Liver (tissue), 9 donors: Measurements from ENCODE around the gene GTF2F2. TPM values are rescaled to one million over a fixed set of nuclear protein-coding genes. Genes with fewer than 3 reads are reported as not detected.

Experiments used
- DNase-seq: peaks from one replicate; pipeline ENCODE4 v3.0.0-alpha.2; 2017; ENCODE audit warnings: low spot score
- H3K27ac ChIP-seq, 2 donors: one replicate each; pipeline ENCODE4 v1.7.0; 2013; ENCODE audit warnings: inconsistent platforms in 2 of 2, low read length in 2 of 2, control low read depth in 1 of 2, low read depth in 1 of 2, mild to moderate bottlenecking in 1 of 2
- H3K27me3 ChIP-seq, 4 donors: one replicate each; pipeline versions ENCODE4 v1.6.1 to v1.7.0; 2013; ENCODE audit warnings: low read length in 3 of 4, inconsistent platforms in 1 of 4, mild to moderate bottlenecking in 1 of 4, moderate library complexity in 1 of 4; ENCODE audit not compliant: control insufficient read depth in 4 of 4, insufficient read depth in 4 of 4
- H3K36me3 ChIP-seq, 4 donors: one replicate each; pipeline versions ENCODE4 v1.6.1 to v1.7.0; 2013; ENCODE audit warnings: low read length in 3 of 4, mild to moderate bottlenecking in 3 of 4, low read depth in 1 of 4, moderate library complexity in 1 of 4; ENCODE audit not compliant: control insufficient read depth in 4 of 4, insufficient read depth in 3 of 4
- H3K4me1 ChIP-seq, 4 donors: one replicate each; pipeline versions ENCODE4 v1.6.1 to v1.7.0; 2013; ENCODE audit warnings: low read length in 3 of 4, mild to moderate bottlenecking in 3 of 4, moderate library complexity in 1 of 4; ENCODE audit not compliant: control insufficient read depth in 4 of 4, insufficient read depth in 4 of 4
- H3K4me3 ChIP-seq, 3 donors: one replicate each; pipeline versions ENCODE4 v1.6.1 to v1.7.0; 2013; ENCODE audit warnings: low read length in 3 of 3, control low read depth in 1 of 3, low read depth in 1 of 3, mild to moderate bottlenecking in 1 of 3
- H3K9ac ChIP-seq, 2 donors: one replicate each; pipeline ENCODE4 v1.7.0; 2013; ENCODE audit warnings: low read length in 2 of 2, mild to moderate bottlenecking in 2 of 2, moderate library complexity in 2 of 2, control low read depth in 1 of 2, low read depth in 1 of 2
- H3K9me3 ChIP-seq, 4 donors: one replicate each; pipeline versions ENCODE4 v1.6.1 to v1.7.0; 2013; ENCODE audit warnings: low read length in 3 of 4; ENCODE audit not compliant: control insufficient read depth in 4 of 4
- ATF3 ChIP-seq: IDR thresholded peaks from 2 replicates; pipeline ENCODE4 v1.6.1; 2016; ENCODE audit warnings: antibody characterized with exemption
- CTCF ChIP-seq: fragments of 150-350 bp; IDR thresholded peaks from 2 replicates; pipeline ENCODE4 v1.5.1; 2017; ENCODE audit warnings: improper control_type of control experiment, low read depth, low read length; ENCODE audit not compliant: missing input control
- EGR1 ChIP-seq, 2 donors: IDR thresholded peaks; 2 replicates each; pipeline ENCODE4 v1.6.1; 2016 to 2018; ENCODE audit warnings: antibody characterized with exemption in 2 of 2, low read depth in 2 of 2
- FOXA1 ChIP-seq: IDR thresholded peaks from 2 replicates; pipeline ENCODE4 v1.6.1; 2016; ENCODE audit warnings: antibody characterized with exemption
- FOXA2 ChIP-seq: IDR thresholded peaks from 2 replicates; pipeline ENCODE4 v1.6.1; 2016; ENCODE audit warnings: antibody characterized with exemption
- GABPA ChIP-seq, 2 donors: IDR thresholded peaks in 1 of 2; conservative IDR thresholded peaks in 1 of 2; 2 replicates each; pipeline ENCODE4 v1.6.1; 2016; ENCODE audit warnings: antibody characterized with exemption in 2 of 2, mild to moderate bottlenecking in 1 of 2, moderate library complexity in 1 of 2
- HNF4A ChIP-seq, 2 donors: conservative IDR thresholded peaks; 2 replicates each; pipeline ENCODE4 v1.6.1; 2016; ENCODE audit warnings: antibody characterized with exemption in 2 of 2, mild to moderate bottlenecking in 2 of 2
- HNF4G ChIP-seq: IDR thresholded peaks from 2 replicates; pipeline ENCODE4 v1.6.1; 2016; ENCODE audit warnings: antibody characterized with exemption
- JUND ChIP-seq, 2 donors: IDR thresholded peaks; 2 replicates each; pipeline ENCODE4 v1.6.1; 2016; ENCODE audit warnings: antibody characterized with exemption in 2 of 2
- MAX ChIP-seq: IDR thresholded peaks from 2 replicates; pipeline ENCODE4 v1.6.1; 2016; ENCODE audit warnings: antibody characterized with exemption
- NR2F2 ChIP-seq: IDR thresholded peaks from 2 replicates; pipeline ENCODE4 v1.6.1; 2016; ENCODE audit warnings: antibody characterized with exemption
- RAD21 ChIP-seq, 2 donors: IDR thresholded peaks; 2 replicates each; pipeline ENCODE4 v1.6.1; 2016; ENCODE audit warnings: antibody characterized with exemption in 2 of 2, mild to moderate bottlenecking in 2 of 2
- REST ChIP-seq: IDR thresholded peaks from 2 replicates; pipeline ENCODE4 v1.6.1; 2016; ENCODE audit warnings: antibody characterized with exemption, mild to moderate bottlenecking
- RXRA ChIP-seq, 2 donors: IDR thresholded peaks; 2 replicates each; pipeline ENCODE4 v1.6.1; 2017 to 2018; ENCODE audit warnings: antibody characterized with exemption in 2 of 2, mild to moderate bottlenecking in 1 of 2
- SP1 ChIP-seq: IDR thresholded peaks from 2 replicates; pipeline ENCODE4 v1.6.1; 2018; ENCODE audit warnings: antibody characterized with exemption, mild to moderate bottlenecking
- TAF1 ChIP-seq: conservative IDR thresholded peaks from 2 replicates; pipeline ENCODE4 v1.6.1; 2016; ENCODE audit warnings: antibody characterized with exemption, mild to moderate bottlenecking
- YY1 ChIP-seq: IDR thresholded peaks from 2 replicates; pipeline ENCODE4 v1.6.1; 2016; ENCODE audit warnings: antibody characterized with exemption, mild to moderate bottlenecking
- ZBTB33 ChIP-seq: IDR thresholded peaks from 2 replicates; pipeline ENCODE4 v1.6.1; 2016; ENCODE audit warnings: antibody characterized with exemption
- WGBS: extraction: QIAGEN DNeasy Blood & Tissue Kit; methylation state at CpG from one replicate; pipeline ENCODE4 v1.1.7; 2013; 5-methylcytosine and 5-hydroxymethylcytosine counted together
- polyA plus RNA-seq, 2 donors: library from polyadenylated mRNA; stranded (reverse) in 1 of 2; unstranded in 1 of 2; fragments of 200-250 nt in 1 of 2; fragments of >200 nt in 1 of 2; fragmentation: Nextera tagmentation in 1 of 2; extraction: Ambion mirVana in 1 of 2; gene quantifications; one replicate each; pipeline versions ENCODE4 v1.2.1 to v1.2.3, GENCODE V29; 2013 to 2015
- total RNA-seq, 2 donors: library from RNA; depleted of rRNA; stranded (reverse); fragments of >200 nt; gene quantifications; one replicate each; pipeline ENCODE4 v1.2.3, GENCODE V29; 2014
- donor health status: healthy.
- donor health status: healthy.
- donor health status: healthy.
- donor health status: healthy.
- donor health status: healthy.

Gene GTF2F2
- total and polyA plus RNA-seq, 4 donors: 6.0 to 8.5 (median 7.3) TPM

- H3K9ac ChIP-seq: no peak overlapping the region
- H3K36me3 ChIP-seq: peaks cover 0 to 1% (median 0%) of the 10 kb centered on the region in 4 donors
- H3K9me3 ChIP-seq: no peaks in the 10 kb centered on the region
- no peaks in the 10 kb centered on the region for H3K27me3 ChIP-seq
- 94% methylated on average over 3 of the region's 3 CpGs for WGBS
- no peak overlapping the region for H3K27ac ChIP-seq
- no peak for TF ChIP-seq MAX
- no peak for TF ChIP-seq NR2F2
- TF ChIP-seq RAD21 (IDR thresholded peaks at IDR 0.05): no peak
- TF ChIP-seq REST: no peak
- no peak for TF ChIP-seq GABPA (IDR thresholded peaks at IDR 0.05 in 1 of 2, conservative IDR thresholded peaks at IDR 0.05 in 1 of 2)
- TF ChIP-seq ATF3: no peak
- no peak for TF ChIP-seq EGR1 (IDR thresholded peaks at IDR 0.05; ENCODE audit: low read depth in 2 of 2)
- no peak for TF ChIP-seq FOXA2
- no peak for TF ChIP-seq TAF1
- no peak for TF ChIP-seq ZBTB33
- TF ChIP-seq JUND (IDR thresholded peaks at IDR 0.05): no peak
- no peak for TF ChIP-seq FOXA1
- no peak for TF ChIP-seq SP1
- TF ChIP-seq HNF4G: no peak
- TF ChIP-seq RXRA (IDR thresholded peaks at IDR 0.05): no peak
- no peak for TF ChIP-seq HNF4A (conservative IDR thresholded peaks at IDR 0.05)
- TF ChIP-seq YY1: no peak
- TF ChIP-seq CTCF: no peak
- H3K4me3 ChIP-seq: no peak overlapping the region
- peaks cover 1 to 17% (median 5%) of the 10 kb centered on the region in 4 donors for H3K4me1 ChIP-seq
- no peak for DNase-seq
These were observed 102.2 kb downstream of the GTF2F2 start for GRCh38 chr13:45222516-45222915.
